HepG2 (cell line): ENCODE data around the gene U2AF2. TPM values are rescaled to one million over a fixed set of nuclear protein-coding genes. Genes with fewer than 3 reads are reported as not detected.

Experiments
- ATAC-seq: fragments of 200-7000 bp; cut with Tn5 transposase; 3 replicates; pipeline ENCODE4 v1.9.1; 2020; ENCODE audit warnings: mild to moderate bottlenecking, moderate library complexity
- BruUV-seq: library from RNA; stranded (reverse); fragments of 400-500 nt; replicated peaks from 2 replicates; lab custom pipeline; 2021; lab: Mats Ljungman, UMichigan
- CTCF ChIA-PET: fragments of 300-600 bp; formaldehyde crosslinking; extraction: SDS; loops from one replicate; lab custom pipeline; 2021; ENCODE audit warnings: low total read pairs, inconsistent platforms, low intra/inter-chr PET ratio; lab: Yijun Ruan, JAX
- POLR2A ChIA-PET: fragments of 350-600 bp; sonication (Branson Sonifier 250); formaldehyde crosslinking; loops from one replicate; lab custom pipeline; 2020; ENCODE audit warnings: antibody characterized with exemption, inconsistent platforms; lab: Yijun Ruan, JAX
- DNase-seq: peaks from one replicate; pipeline ENCODE4 v3.0.0-alpha.2; 2015; ENCODE audit warnings: low spot score
- FAIRE-seq: peaks from 3 replicates; lab custom pipeline; 2011; peaks lifted over from hg19 to GRCh38; lab: Jason Lieb, UNC
- H2AFZ ChIP-seq: one replicate; pipeline ENCODE4 v1.6.1; 2011; ENCODE audit warnings: low read length, inconsistent platforms
- H3K27ac ChIP-seq: fragments of 300-600 bp; 3 replicates; pipeline ENCODE4 v1.8.0; 2011; ENCODE audit warnings: mixed run types, mild to moderate bottlenecking, mixed read lengths, low read length, inconsistent platforms; ENCODE audit not compliant: insufficient read depth; ENCODE audit errors: extremely low read length
- H3K27me3 ChIP-seq, 2 experiments: fragments of 200-600 bp in 1 of 2; 2 replicates in 1 of 2; 3 replicates in 1 of 2; pipeline versions ENCODE4 v1.6.0 to v1.8.0; 2011; ENCODE audit warnings: low read length in 2 of 2, mild to moderate bottlenecking in 2 of 2, moderate library complexity in 2 of 2, inconsistent platforms in 1 of 2; ENCODE audit not compliant: insufficient read depth in 2 of 2, control insufficient read depth in 1 of 2
- H3K36me3 ChIP-seq, 2 experiments: fragments of 200-600 bp in 1 of 2; replicated peaks in 1 of 2; 2 replicates in 1 of 2; 3 replicates in 1 of 2; pipeline versions ENCODE4 v1.5.1 to v1.8.0; 2011; ENCODE audit warnings: low read length in 2 of 2, inconsistent platforms in 1 of 2; ENCODE audit not compliant: insufficient read depth in 2 of 2, control insufficient read depth in 1 of 2
- H3K4me1 ChIP-seq: 2 replicates; pipeline ENCODE4 v1.5.1; 2012; ENCODE audit warnings: low read length, inconsistent platforms; ENCODE audit not compliant: insufficient read depth
- H3K4me2 ChIP-seq: 2 replicates; pipeline ENCODE4 v1.6.0; 2011; ENCODE audit warnings: low read depth, low read length, inconsistent platforms
- H3K4me3 ChIP-seq, 3 experiments: fragments of 200-600 bp in 1 of 3; sonication (generic), shearing (Covaris generic) in 1 of 3; replicated peaks in 1 of 3; 2 replicates each; pipeline ENCODE4 v1.5.1; 2011 to 2016; ENCODE audit warnings: low read length in 3 of 3, inconsistent platforms in 2 of 3, low read depth in 2 of 3, mild to moderate bottlenecking in 2 of 3, control low read depth in 1 of 3, mixed read lengths in 1 of 3; ENCODE audit not compliant: insufficient read depth in 1 of 3
- H3K79me2 ChIP-seq: one replicate; pipeline ENCODE4 v1.6.1; 2011; ENCODE audit warnings: low read length, inconsistent platforms; ENCODE audit not compliant: insufficient read depth
- H3K9ac ChIP-seq: 2 replicates; pipeline ENCODE4 v1.6.0; 2011; ENCODE audit warnings: mild to moderate bottlenecking, low read depth, low read length, inconsistent platforms; ENCODE audit not compliant: insufficient read depth
- H3K9me3 ChIP-seq: 2 replicates; pipeline ENCODE4 v1.5.1; 2012; ENCODE audit warnings: mild to moderate bottlenecking, low read length
- H4K20me1 ChIP-seq: 2 replicates; pipeline ENCODE4 v1.6.0; 2011; ENCODE audit warnings: inconsistent platforms, mild to moderate bottlenecking, low read length, moderate library complexity; ENCODE audit not compliant: insufficient read depth
- FOSL2 ChIP-seq: sonication (generic); formaldehyde crosslinking; IDR thresholded peaks from 2 replicates; pipeline ENCODE4 v1.4.0; 2020; ENCODE audit warnings: missing genetic modification reagents
- GATAD1 ChIP-seq: IDR thresholded peaks from 2 replicates; pipeline ENCODE4 v1.6.1; 2016; ENCODE audit warnings: missing genetic modification reagents, missing compliant biosample characterization
- HOXA3 ChIP-seq: sonication (generic); formaldehyde crosslinking; IDR thresholded peaks from 2 replicates; pipeline ENCODE4 v1.5.0; 2020; ENCODE audit warnings: missing genetic modification reagents
- KLF9 ChIP-seq: IDR thresholded peaks from 2 replicates; pipeline ENCODE4 v1.6.1; 2016; ENCODE audit warnings: low read depth
- NFYB ChIP-seq: sonication (generic); formaldehyde crosslinking; IDR thresholded peaks from 2 replicates; pipeline ENCODE4 v1.4.0; 2020; ENCODE audit warnings: missing genetic modification reagents
- PHF20 ChIP-seq: sonication (generic); formaldehyde crosslinking; IDR thresholded peaks from 2 replicates; pipeline ENCODE4 v1.5.0; 2020; ENCODE audit warnings: mild to moderate bottlenecking, missing genetic modification reagents
- POLR2G ChIP-seq: fragments of 200-400 bp; formaldehyde crosslinking; IDR thresholded peaks from 2 replicates; pipeline ENCODE4 v1.6.1; 2018; ENCODE audit warnings: mild to moderate bottlenecking, low read depth, low read length, moderate library complexity
- RBFOX2 ChIP-seq: fragments of 200-400 bp; formaldehyde crosslinking; IDR thresholded peaks from 2 replicates; pipeline ENCODE4 v1.6.1; 2017; ENCODE audit warnings: low read depth, mild to moderate bottlenecking, low read length
- SP2 ChIP-seq: sonication (generic); formaldehyde crosslinking; IDR thresholded peaks from 2 replicates; pipeline ENCODE4 v1.5.1; 2020; ENCODE audit warnings: mild to moderate bottlenecking, missing genetic modification reagents
- ZNF121 ChIP-seq: sonication (generic); formaldehyde crosslinking; IDR thresholded peaks from 2 replicates; pipeline ENCODE4 v1.5.0; 2020; ENCODE audit warnings: mild to moderate bottlenecking, missing genetic modification reagents
- ZNF747 ChIP-seq: sonication (generic); formaldehyde crosslinking; IDR thresholded peaks from 2 replicates; pipeline ENCODE4 v1.8.1; 2023; ENCODE audit warnings: missing genetic modification reagents, mild to moderate bottlenecking, borderline replicate concordance
- ZNF772 ChIP-seq: sonication (generic); formaldehyde crosslinking; IDR thresholded peaks from 2 replicates; pipeline ENCODE4 v1.5.0; 2020; ENCODE audit warnings: mild to moderate bottlenecking, missing genetic modification reagents
- WGBS: methylation state at CpG from one replicate; pipeline ENCODE4 v1.1.6; 2017; ENCODE audit warnings: low lambda C conversion rate; 5-methylcytosine and 5-hydroxymethylcytosine counted together
- in situ Hi-C: cut with HindIII; loops from 2 replicates; pipeline ENCODE4 v1.10.0; 2017; ENCODE audit warnings: low pct_unique_long_range_greater_than_20kb; ENCODE audit not compliant: extremely low pct_ligation_motif_present
- intact Hi-C: fragments of 100-400 bp; cut with micrococcal nuclease; formaldehyde crosslinking; loops from one replicate; pipeline ENCODE4 v1.10.0; 2022; ENCODE audit not compliant: unreplicated experiment
- polyA plus RNA-seq, 8 experiments: library from polyadenylated mRNA; depleted of rRNA in 3 of 8; stranded (reverse) in 7 of 8; unstranded in 1 of 8; fragments of >200 nt; fragmentation: Illumina TruSeq in 4 of 8; extraction: Trizol in 4 of 8; gene quantifications; 2 replicates each; pipeline versions ENCODE4 v1.2.1 to v1.2.3, GENCODE V29; 2011 to 2016; ENCODE audit warnings: low read depth in 4 of 8, missing spikeins in 1 of 8, mixed read lengths in 1 of 8; ENCODE audit not compliant: insufficient read depth in 1 of 8
- total RNA-seq, 5 experiments: library from RNA; depleted of rRNA; stranded (reverse); fragments of >200 nt; fragmentation: Illumina TruSeq; extraction: Trizol; gene quantifications; 2 replicates each; pipeline ENCODE4 v1.2.3, GENCODE V29; 2016; ENCODE audit warnings: low read depth in 1 of 5
- TF ChIP-seq, protein P1 (sequence below): sonication (generic); formaldehyde crosslinking; IDR thresholded peaks from 2 replicates; pipeline ENCODE4 v1.5.0; 2020; ENCODE audit warnings: missing genetic modification reagents, mild to moderate bottlenecking, borderline replicate concordance
- TF ChIP-seq, protein P2 (sequence below): sonication (generic); formaldehyde crosslinking; IDR thresholded peaks from 2 replicates; pipeline ENCODE4 v1.4.0; 2020; ENCODE audit warnings: missing genetic modification reagents
- TF ChIP-seq, protein P3 (sequence below): sonication (generic); formaldehyde crosslinking; IDR thresholded peaks from 2 replicates; pipeline ENCODE4 v1.9.0; 2021; ENCODE audit warnings: missing genetic modification reagents, mild to moderate bottlenecking, borderline replicate concordance
- TF ChIP-seq, protein P4 (sequence below): sonication (generic); formaldehyde crosslinking; IDR thresholded peaks from 2 replicates; pipeline ENCODE4 v1.4.0; 2020; ENCODE audit warnings: missing genetic modification reagents, borderline replicate concordance
- TF ChIP-seq, protein P5 (sequence below): IDR thresholded peaks from 2 replicates; pipeline ENCODE4 v1.6.1; 2012; ENCODE audit warnings: inconsistent platforms

Gene U2AF2
- total and polyA plus RNA-seq, 2 of the 13 experiments (the other 11 are each of a cell fraction or from before 2014, with no cell fraction given) = 84.3 to 124 TPM

DNA sequence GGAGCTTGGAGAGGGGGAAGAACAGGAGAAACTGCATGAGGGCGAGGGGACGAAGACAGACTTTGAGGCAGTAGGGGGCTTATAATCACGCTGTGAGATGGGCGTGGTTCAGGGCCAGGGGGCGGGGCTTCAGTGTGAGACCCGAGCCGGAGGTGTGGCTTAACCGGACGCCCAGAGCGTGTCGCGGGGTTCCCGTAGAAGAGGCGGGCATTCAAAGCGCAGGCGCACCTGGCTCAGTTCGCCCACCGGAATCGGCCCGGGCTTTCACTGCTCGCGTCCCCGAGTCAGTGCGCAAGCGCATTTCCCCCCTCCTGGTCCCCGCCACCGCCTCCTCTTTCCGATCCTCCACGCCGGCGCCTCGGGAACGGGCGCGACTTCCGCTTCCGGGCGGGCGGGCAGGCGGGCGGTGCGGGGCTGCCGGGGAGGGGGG, 49.6 kb upstream of the U2AF2 start:
- POLR2A ChIA-PET = interaction anchor here (0.8 to 2.8 kb wide), 11 partner anchors 9 to 346 kb away, joined by 3 to 23 read pairs (median 4); partner anchors contain the start of genes ISOC2, PPP6R1, U2AF2 and ZNF784
- no peaks in the 10 kb centered on the region for H3K9me3 ChIP-seq
- H3K4me1 ChIP-seq = peaks cover 50% of the 10 kb centered on the region
- peaks cover 15% of the 10 kb centered on the region for H3K79me2 ChIP-seq
- H3K27ac ChIP-seq = peak overlapping the region; percentile 81
- peak; percentile 95 for DNase-seq
- peak overlapping the region; percentile 51 to 85 (median 84); a peak in 4 of 6 replicates for H3K4me3 ChIP-seq
- CTCF ChIA-PET = interaction anchor here (0.9 to 3.0 kb wide), 2 partner anchors 26 to 88 kb away, joined by 3 to 25 read pairs; no protein-coding TSS in a partner anchor
- in situ Hi-C loops (loop anchor here (5.0 kb wide), 1 partner anchor 88 kb away; no protein-coding TSS in a partner anchor), intact Hi-C loops (loop anchor here (10.0 kb wide), 1 partner anchor 50 kb away; no protein-coding TSS in a partner anchor)
- ATAC-seq = peak; percentile 77
- peak; percentile 60 for FAIRE-seq
- H3K36me3 ChIP-seq = peaks cover 0 to 2% of the 10 kb centered on the region in 2 experiments; a peak in 1 of 5 replicates
- peak overlapping the region; percentile 97 for H3K4me2 ChIP-seq
- no peak overlapping the region for H2AFZ ChIP-seq
- H3K9ac ChIP-seq = peak overlapping the region; percentile 84
- no TSS peak for BruUV-seq
- H3K27me3 ChIP-seq = no peaks in the 10 kb centered on the region; a peak in 1 of 5 replicates
- 0% methylated on average over 5 of the region's 43 CpGs for WGBS
- no peaks in the 10 kb centered on the region for H4K20me1 ChIP-seq
- TF ChIP-seq, protein P1, sequence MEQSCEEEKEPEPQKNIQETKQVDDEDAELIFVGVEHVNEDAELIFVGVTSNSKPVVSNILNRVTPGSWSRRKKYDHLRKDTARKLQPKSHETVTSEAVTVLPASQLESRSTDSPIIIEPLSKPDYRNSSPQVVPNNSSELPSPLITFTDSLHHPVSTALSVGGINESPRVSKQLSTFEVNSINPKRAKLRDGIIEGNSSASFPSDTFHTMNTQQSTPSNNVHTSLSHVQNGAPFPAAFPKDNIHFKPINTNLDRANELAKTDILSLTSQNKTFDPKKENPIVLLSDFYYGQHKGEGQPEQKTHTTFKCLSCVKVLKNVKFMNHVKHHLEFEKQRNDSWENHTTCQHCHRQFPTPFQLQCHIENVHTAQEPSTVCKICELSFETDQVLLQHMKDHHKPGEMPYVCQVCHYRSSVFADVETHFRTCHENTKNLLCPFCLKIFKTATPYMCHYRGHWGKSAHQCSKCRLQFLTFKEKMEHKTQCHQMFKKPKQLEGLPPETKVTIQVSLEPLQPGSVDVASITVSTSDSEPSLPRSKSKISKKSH (CRISPR knock-in tag) = peak; percentile 34; the same call in 1 of the 2 replicates
- TF ChIP-seq ZNF121 (CRISPR knock-in tag) (no peak), SP2 (CRISPR knock-in tag) (peak; percentile 63; the same call in 1 of the 2 replicates), NFYB (0 out of 2 replicates have a peak, but pooled peaks have one; percentile 11), POLR2G (peak; percentile 68; the same call in 1 of the 2 replicates), RBFOX2 (peak; percentile 73), HOXA3 (peak; percentile 47; the same call in 1 of the 2 replicates), ZNF772 (CRISPR knock-in tag) (no peak), KLF9 (CRISPR knock-in tag) (0 out of 2 replicates have a peak, but pooled peaks have one; percentile 15), GATAD1 (CRISPR knock-in tag) (peak; percentile 77), FOSL2 (CRISPR knock-in tag) (peak; percentile 6; the same call in 1 of the 2 replicates), PHF20 (CRISPR knock-in tag) (peak; percentile 56), ZNF747 (CRISPR knock-in tag) (no peak)
- TF ChIP-seq, protein P2, sequence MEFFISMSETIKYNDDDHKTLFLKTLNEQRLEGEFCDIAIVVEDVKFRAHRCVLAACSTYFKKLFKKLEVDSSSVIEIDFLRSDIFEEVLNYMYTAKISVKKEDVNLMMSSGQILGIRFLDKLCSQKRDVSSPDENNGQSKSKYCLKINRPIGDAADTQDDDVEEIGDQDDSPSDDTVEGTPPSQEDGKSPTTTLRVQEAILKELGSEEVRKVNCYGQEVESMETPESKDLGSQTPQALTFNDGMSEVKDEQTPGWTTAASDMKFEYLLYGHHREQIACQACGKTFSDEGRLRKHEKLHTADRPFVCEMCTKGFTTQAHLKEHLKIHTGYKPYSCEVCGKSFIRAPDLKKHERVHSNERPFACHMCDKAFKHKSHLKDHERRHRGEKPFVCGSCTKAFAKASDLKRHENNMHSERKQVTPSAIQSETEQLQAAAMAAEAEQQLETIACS (CRISPR knock-in tag) = peak; percentile 42
- TF ChIP-seq, protein P3, sequence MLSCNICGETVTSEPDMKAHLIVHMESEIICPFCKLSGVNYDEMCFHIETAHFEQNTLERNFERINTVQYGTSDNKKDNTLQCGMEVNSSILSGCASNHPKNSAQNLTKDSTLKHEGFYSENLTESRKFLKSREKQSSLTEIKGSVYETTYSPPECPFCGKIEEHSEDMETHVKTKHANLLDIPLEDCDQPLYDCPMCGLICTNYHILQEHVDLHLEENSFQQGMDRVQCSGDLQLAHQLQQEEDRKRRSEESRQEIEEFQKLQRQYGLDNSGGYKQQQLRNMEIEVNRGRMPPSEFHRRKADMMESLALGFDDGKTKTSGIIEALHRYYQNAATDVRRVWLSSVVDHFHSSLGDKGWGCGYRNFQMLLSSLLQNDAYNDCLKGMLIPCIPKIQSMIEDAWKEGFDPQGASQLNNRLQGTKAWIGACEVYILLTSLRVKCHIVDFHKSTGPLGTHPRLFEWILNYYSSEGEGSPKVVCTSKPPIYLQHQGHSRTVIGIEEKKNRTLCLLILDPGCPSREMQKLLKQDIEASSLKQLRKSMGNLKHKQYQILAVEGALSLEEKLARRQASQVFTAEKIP (CRISPR knock-in tag) = no peak
- TF ChIP-seq, protein P4, sequence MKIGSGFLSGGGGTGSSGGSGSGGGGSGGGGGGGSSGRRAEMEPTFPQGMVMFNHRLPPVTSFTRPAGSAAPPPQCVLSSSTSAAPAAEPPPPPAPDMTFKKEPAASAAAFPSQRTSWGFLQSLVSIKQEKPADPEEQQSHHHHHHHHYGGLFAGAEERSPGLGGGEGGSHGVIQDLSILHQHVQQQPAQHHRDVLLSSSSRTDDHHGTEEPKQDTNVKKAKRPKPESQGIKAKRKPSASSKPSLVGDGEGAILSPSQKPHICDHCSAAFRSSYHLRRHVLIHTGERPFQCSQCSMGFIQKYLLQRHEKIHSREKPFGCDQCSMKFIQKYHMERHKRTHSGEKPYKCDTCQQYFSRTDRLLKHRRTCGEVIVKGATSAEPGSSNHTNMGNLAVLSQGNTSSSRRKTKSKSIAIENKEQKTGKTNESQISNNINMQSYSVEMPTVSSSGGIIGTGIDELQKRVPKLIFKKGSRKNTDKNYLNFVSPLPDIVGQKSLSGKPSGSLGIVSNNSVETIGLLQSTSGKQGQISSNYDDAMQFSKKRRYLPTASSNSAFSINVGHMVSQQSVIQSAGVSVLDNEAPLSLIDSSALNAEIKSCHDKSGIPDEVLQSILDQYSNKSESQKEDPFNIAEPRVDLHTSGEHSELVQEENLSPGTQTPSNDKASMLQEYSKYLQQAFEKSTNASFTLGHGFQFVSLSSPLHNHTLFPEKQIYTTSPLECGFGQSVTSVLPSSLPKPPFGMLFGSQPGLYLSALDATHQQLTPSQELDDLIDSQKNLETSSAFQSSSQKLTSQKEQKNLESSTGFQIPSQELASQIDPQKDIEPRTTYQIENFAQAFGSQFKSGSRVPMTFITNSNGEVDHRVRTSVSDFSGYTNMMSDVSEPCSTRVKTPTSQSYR (CRISPR knock-in tag) = peak; percentile 59; the same call in 1 of the 2 replicates
- TF ChIP-seq, protein P5, sequence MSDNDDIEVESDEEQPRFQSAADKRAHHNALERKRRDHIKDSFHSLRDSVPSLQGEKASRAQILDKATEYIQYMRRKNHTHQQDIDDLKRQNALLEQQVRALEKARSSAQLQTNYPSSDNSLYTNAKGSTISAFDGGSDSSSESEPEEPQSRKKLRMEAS = peak; percentile 61
